ENCODE measurements around the gene SYT12.

Gene SYT12

DNA sequence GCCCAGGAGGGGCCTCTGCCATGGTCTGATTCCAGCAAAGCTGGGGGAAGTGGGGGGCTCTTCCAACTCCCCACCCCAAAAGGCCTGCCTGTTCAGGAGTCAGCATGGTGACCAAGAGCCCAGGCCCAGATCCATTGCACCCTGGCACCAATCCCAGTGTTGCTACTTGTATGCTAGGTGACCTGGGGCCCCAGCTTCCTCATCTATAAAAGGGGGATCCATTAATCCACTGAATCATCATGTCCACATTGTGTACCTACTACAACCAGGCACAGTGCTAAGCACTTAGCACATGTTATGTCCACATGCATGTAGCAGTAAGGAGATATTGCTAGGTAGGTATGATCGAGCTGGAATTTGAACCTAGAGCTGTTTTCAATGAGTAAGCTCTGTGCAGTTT, 2.0 kb downstream of the SYT12 start:
- in situ Hi-C loops (cut with HindIII; ENCODE audit: low pct_unique_long_range_greater_than_20kb, low sequenced_read_pairs) = no loop called here
- DNase-seq (ENCODE audit: low read depth in 1 of 2, low spot score in 1 of 2) = no peak
- TF ChIP-seq JUND (IDR thresholded peaks at IDR 0.05; ENCODE audit: low read depth) = no peak

DNA sequence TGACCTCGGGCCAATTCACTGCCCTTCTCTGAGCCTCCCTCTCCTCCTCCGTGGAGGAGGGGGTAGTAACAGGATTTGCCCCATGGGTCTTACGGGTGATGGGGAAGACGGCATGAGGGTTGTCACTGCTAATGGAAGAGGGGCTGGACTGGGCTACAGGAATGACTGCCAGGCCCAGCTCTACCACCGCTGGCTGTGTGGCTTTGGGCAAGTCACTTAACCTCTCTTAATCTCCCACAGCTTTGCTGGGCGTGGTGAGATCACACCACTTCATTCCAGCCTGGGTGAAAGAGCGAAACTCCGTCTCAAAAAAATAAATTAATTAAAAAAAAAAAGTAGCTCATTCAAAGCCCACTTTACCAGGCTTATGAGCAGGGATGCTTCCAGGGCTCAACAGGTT, 2.8 kb downstream of the SYT12 start:
- in situ Hi-C loops (cut with HindIII; ENCODE audit: low pct_unique_long_range_greater_than_20kb, low sequenced_read_pairs) = no loop called here
- DNase-seq (ENCODE audit: low read depth in 1 of 2, low spot score in 1 of 2) = no peak
- no peak for TF ChIP-seq JUND (IDR thresholded peaks at IDR 0.05; ENCODE audit: low read depth)

DNA sequence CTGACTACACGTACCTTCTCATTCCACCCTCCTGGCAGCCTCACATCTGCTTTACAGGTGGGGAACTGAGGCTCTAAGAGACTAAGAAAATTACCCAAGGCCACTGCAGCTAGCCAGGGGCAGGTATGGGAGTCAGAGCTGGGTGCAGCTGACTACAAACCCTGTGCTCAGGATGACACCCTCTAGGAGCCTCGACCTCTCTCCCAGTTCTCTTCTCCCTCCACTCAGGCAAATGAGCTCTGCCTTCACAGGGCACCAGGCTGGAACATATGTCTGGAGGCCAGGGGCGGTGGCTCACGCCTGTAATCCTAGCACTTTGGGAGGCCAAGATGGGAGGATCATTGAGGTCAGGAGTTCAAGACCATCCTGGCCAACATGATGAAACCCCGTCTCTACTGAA, 4.0 kb downstream of the SYT12 start:
- TF ChIP-seq JUND (IDR thresholded peaks at IDR 0.05; ENCODE audit: low read depth) = no peak
- DNase-seq (ENCODE audit: low read depth in 1 of 2, low spot score in 1 of 2) = no peak
- in situ Hi-C loops (cut with HindIII; ENCODE audit: low pct_unique_long_range_greater_than_20kb, low sequenced_read_pairs) = no loop called here

- TF ChIP-seq JUND (IDR thresholded peaks at IDR 0.05; ENCODE audit: low read depth) = no peak
- in situ Hi-C loops (cut with HindIII; ENCODE audit: low pct_unique_long_range_greater_than_20kb, low sequenced_read_pairs) = no loop called here
- DNase-seq (ENCODE audit: low read depth in 1 of 2, low spot score in 1 of 2) = peak; percentile 78 to 91
These were observed 4.6 kb downstream of the SYT12 start for GRCh38 chr11:67027483-67027930.

- in situ Hi-C loops (cut with HindIII; ENCODE audit: low pct_unique_long_range_greater_than_20kb, low sequenced_read_pairs) = no loop called here
- no peak for DNase-seq (ENCODE audit: low read depth in 1 of 2, low spot score in 1 of 2)
- no peak; the same call in 1 of the 2 replicates for TF ChIP-seq JUND (IDR thresholded peaks at IDR 0.05; ENCODE audit: low read depth)
These were observed 5.1 kb downstream of the SYT12 start for GRCh38 chr11:67027943-67028542.

- DNase-seq (ENCODE audit: low read depth in 1 of 2, low spot score in 1 of 2) = no peak
- in situ Hi-C loops (cut with HindIII; ENCODE audit: low pct_unique_long_range_greater_than_20kb, low sequenced_read_pairs) = no loop called here
- TF ChIP-seq JUND (IDR thresholded peaks at IDR 0.05; ENCODE audit: low read depth) = no peak
These were observed 6.2 kb downstream of the SYT12 start for GRCh38 chr11:67029146-67029545.

DNA sequence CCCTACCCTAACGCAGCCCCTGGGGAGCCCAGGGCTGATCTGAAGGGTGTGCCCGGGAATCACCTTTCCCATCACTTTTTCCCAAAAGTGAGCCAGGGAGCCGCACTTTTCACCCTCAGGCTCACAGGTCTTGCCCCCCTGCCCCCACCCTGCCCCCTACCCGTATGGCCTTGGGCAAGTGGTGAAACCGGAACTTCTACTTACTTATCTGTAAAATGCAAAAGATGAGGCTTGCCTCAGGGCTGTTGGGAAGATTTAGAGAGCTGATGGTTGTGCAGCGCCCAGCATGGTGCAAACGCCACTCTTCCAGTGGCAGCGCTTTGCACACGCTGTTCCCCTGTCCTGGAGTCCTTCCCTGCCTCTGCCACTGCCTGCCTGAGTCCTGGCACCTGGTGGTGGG, 8.0 kb downstream of the SYT12 start:
- in situ Hi-C loops (cut with HindIII; ENCODE audit: low pct_unique_long_range_greater_than_20kb, low sequenced_read_pairs) = no loop called here

DNA sequence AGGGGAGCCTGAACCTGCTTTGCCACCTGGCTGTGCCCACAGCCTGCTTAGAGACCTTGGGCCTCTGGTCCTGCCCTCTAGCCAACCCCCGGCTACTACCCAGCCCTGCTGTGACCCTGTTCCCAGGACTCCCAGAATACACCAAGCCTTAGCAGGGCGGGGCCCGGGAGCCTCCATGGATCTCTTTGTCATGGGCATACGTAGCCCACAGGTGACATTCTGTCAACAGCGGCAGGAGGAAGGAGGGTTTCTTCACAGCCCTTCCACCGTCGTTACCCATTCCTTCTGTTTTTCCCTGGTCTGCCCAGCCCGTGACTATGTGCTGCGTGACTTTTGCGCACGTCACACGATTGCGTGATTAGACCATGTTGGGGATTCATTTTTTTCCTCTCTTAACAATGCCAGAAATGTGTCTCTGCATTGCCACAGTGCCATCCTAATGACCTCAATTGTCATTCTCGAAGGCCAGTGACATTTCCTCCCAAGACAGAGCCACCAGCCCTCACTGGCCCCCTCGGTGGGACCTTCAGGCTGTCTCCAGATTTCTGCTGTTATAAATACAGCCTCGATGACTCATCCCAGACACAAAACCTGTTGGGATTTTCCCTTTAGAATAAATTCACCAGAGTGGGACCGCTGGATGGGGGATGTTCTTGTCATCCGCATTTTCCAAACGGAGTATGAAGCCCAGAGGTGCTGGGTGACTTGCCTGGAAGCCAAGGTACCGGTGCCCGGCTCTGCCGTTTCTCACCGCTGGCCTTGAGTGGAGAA, 9.0 kb downstream of the SYT12 start:
- no peak for TF ChIP-seq JUND (IDR thresholded peaks at IDR 0.05; ENCODE audit: low read depth)
- in situ Hi-C loops (cut with HindIII; ENCODE audit: low pct_unique_long_range_greater_than_20kb, low sequenced_read_pairs) = no loop called here
- DNase-seq (ENCODE audit: low read depth in 1 of 2, low spot score in 1 of 2) = peak in 1 of 2 experiments; percentile 73

More for the DNA sequence above, 8.0 kb downstream of the SYT12 start:
- TF ChIP-seq JUND (IDR thresholded peaks at IDR 0.05; ENCODE audit: low read depth) = no peak; the same call in 1 of the 2 replicates
- peak in 1 of 2 experiments; percentile 52 for DNase-seq (ENCODE audit: low read depth in 1 of 2, low spot score in 1 of 2)

DNA sequence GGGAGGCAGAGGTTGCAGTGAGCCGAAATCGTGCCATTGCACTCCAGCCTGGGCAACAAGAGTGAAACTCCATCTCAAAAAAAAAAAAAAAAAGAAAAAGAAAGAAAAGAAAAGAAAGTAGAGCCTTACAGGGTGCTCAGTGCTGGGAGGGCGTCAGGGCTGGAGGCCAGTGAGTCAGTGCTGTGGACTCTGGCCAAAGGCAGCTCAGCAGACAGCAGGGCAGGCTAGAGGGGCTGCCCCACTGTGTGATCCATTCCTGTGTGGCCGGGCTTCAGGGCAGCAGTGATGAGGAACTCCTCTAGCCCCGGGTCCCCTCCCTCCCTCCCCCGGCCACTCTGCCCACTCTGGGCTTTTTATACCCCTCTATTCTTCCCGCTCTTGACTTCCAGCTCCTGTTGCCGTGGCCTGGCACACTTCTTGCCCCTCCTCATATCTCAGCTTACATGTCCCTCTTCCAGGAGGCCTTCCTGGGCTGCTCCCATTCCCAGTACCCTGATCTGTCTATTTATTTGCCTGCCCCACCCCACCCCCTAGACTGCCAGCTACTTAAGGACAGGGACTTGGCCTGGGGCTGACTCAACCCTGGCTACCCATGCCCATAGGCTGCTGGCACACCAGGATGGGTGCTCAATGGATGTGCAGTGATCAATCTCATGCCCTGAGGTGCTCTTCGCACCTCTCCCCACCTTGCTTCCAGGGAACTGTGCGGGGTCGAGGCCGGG, 10.1 kb downstream of the SYT12 start:
- in situ Hi-C loops (cut with HindIII; ENCODE audit: low pct_unique_long_range_greater_than_20kb, low sequenced_read_pairs) = no loop called here
- TF ChIP-seq JUND (IDR thresholded peaks at IDR 0.05; ENCODE audit: low read depth) = no peak
- DNase-seq (ENCODE audit: low read depth in 1 of 2, low spot score in 1 of 2) = no peak

DNA sequence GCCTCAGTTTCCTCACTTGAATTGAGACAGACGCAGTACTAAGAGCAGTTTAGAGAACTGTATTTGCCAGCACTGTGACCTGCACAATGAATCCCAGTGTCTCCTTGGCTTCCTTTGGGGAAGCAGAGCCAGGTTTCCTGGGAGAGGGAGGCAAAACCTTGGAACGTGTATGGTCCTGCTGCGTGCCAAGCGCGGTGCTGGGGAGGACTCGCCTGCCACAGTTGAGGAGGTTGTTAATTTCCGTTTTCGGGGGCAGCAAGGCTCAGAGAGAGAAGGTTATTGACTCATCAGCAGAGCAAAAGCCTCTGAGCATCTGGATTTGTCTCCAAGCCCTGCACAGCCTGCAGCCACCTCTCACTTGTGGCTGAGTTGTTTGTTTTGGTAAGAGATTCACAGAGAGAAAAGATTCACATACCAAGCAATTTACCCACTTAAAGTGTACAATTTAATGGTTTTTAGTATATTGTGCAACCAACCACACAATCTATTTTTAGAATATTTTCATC, 10.8 kb downstream of the SYT12 start:
- no peak for DNase-seq (ENCODE audit: low read depth in 1 of 2, low spot score in 1 of 2)
- TF ChIP-seq JUND (IDR thresholded peaks at IDR 0.05; ENCODE audit: low read depth) = no peak
- in situ Hi-C loops (cut with HindIII; ENCODE audit: low pct_unique_long_range_greater_than_20kb, low sequenced_read_pairs) = no loop called here

DNA sequence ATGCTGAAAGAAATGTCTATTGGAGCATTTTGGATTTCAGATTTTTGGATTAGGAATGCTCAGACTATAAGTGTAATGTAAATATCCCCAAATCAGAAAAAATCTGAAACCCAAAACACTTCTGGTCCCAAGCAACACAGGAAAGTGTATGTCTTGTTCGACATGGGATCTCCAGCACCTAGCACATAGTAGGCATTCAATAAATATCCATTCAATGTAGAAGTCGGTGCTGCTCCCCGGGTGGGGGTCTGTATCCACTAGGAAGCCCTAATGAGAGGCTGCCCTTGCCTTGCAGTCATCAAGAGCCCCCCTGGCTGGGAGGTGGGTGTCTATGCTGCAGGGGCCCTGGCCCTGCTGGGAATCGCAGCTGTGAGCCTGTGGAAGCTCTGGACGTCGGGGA, 11.4 kb downstream of the SYT12 start:
- in situ Hi-C loops (cut with HindIII; ENCODE audit: low pct_unique_long_range_greater_than_20kb, low sequenced_read_pairs) = no loop called here

DNA sequence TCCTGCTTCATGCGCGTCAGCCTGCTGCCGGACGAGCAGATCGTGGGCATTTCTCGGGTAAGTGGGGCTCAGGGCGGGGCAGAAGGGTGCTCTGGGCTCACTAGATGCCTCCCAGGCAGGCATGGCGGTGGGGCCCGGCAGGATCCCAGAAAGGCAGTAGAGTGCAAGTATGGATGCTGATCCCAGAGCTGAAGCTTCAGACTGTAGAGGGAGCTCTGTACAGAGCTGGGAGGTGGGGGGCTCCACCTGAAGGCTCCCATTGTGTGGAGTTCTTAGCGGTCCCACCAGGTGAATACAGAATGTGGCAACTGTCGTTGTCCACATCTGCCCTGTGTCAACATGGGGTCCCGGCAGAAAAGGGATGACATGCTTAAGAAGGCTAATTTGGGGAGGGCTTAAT, 17.2 kb downstream of the SYT12 start:
- in situ Hi-C loops (cut with HindIII; ENCODE audit: low pct_unique_long_range_greater_than_20kb, low sequenced_read_pairs) = no loop called here
- TF ChIP-seq JUND (IDR thresholded peaks at IDR 0.05; ENCODE audit: low read depth) = no peak
- no peak for DNase-seq (ENCODE audit: low read depth in 1 of 2, low spot score in 1 of 2)

More for the DNA sequence above, 11.4 kb downstream of the SYT12 start:
- TF ChIP-seq JUND (IDR thresholded peaks at IDR 0.05; ENCODE audit: low read depth) = no peak
- no peak for DNase-seq (ENCODE audit: low read depth in 1 of 2, low spot score in 1 of 2)

GRCh38 chr11:67041602-67042001, 18.7 kb downstream of the SYT12 start:
- TF ChIP-seq JUND (IDR thresholded peaks at IDR 0.05; ENCODE audit: low read depth) = no peak
- DNase-seq (ENCODE audit: low read depth in 1 of 2, low spot score in 1 of 2) = no peak
- in situ Hi-C loops (cut with HindIII; ENCODE audit: low pct_unique_long_range_greater_than_20kb, low sequenced_read_pairs) = no loop called here
